ENCODE data around the gene PTPRT. TPM values are rescaled to one million over a fixed set of nuclear protein-coding genes. Genes with fewer than 3 reads are reported as not detected.
"Not testable (repeated sequence)": the region's sequence is repeated elsewhere in the genome, so short reads cannot be mapped to it uniquely, and the experiment has no call there.

The PTPRT gene
- total RNA-seq, 1 donor: 0.72 TPM

DNA sequence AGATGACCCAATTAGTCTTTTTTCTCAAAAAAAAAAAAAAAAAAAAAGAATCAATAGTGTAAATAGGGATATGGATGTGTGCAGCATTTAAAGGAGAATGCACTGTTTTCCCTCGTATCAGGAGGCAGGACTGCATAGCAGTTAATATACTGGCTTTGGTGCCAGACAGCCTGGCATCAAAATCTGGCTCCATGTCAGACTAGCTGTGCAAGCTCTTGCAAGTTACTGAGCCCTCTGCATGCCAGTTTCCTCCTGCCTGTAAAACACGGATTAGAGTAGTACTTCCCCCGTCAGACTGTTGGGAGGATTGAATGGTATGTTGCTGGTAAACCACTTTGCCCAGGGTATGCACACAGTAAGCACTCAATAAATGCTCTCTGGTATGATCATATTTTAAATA, 977.3 kb downstream of the PTPRT start:
- TF ChIP-seq, protein P1, sequence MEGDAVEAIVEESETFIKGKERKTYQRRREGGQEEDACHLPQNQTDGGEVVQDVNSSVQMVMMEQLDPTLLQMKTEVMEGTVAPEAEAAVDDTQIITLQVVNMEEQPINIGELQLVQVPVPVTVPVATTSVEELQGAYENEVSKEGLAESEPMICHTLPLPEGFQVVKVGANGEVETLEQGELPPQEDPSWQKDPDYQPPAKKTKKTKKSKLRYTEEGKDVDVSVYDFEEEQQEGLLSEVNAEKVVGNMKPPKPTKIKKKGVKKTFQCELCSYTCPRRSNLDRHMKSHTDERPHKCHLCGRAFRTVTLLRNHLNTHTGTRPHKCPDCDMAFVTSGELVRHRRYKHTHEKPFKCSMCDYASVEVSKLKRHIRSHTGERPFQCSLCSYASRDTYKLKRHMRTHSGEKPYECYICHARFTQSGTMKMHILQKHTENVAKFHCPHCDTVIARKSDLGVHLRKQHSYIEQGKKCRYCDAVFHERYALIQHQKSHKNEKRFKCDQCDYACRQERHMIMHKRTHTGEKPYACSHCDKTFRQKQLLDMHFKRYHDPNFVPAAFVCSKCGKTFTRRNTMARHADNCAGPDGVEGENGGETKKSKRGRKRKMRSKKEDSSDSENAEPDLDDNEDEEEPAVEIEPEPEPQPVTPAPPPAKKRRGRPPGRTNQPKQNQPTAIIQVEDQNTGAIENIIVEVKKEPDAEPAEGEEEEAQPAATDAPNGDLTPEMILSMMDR (IDR thresholded peaks at IDR 0.05; ENCODE audit: insufficient read depth, low read length): no peak
- DNase-seq (ENCODE audit: low read depth): no peak
- H3K4me3 ChIP-seq (ENCODE audit: low read depth, low read length): no peak overlapping the region

DNA sequence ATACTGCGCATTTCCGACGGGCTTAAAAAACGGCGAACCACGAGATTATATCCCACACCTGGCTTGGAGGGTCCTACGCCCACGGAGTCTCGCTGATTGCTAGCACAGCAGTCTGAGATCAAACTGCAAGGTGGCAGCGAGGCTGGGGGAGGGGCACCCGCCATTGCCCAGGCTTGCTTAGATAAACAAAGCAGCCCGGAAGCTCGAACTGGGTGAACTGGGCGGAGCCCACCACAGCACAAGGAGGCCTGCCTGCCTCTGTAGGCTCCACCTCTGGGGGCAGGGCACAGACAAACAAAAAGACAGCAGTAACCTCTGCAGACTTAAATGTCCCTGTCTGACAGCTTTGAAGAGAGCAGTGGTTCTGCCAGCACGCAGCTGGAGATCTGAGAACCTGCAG, 983.1 kb downstream of the PTPRT start:
- H3K4me3 ChIP-seq (ENCODE audit: low read depth, low read length); DNase-seq (ENCODE audit: low read depth): not testable (repeated sequence)

DNA sequence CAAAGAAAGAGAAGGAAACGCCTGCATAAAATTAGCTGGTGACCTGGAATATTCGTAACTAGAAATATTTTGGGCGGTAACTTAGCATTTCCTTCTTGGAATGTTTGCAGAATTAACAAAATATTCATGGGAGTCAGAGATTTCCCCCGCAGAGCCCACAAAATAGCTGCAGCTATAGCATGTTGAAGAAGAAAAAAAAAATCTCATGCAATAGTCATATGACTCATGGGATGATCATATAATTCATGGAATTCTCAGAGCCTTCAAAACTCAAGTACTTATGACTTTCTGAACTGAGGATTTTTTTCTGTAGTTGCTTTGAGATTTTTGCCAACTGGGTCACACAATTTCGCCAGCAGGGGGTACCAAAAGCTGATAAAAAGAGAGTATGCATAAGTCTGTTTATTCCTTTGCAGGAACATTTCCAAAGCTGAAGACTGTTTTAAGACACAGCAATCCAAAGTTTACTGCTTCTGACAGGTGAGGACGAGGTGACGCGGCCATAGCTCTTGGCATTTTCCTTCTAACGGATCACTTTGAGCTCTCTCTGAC, 985.5 kb downstream of the PTPRT start:
- DNase-seq (ENCODE audit: low read depth): no peak
- no peak overlapping the region for H3K4me3 ChIP-seq (ENCODE audit: low read depth, low read length)
- TF ChIP-seq, protein P1 (IDR thresholded peaks at IDR 0.05; ENCODE audit: insufficient read depth, low read length): no peak

DNA sequence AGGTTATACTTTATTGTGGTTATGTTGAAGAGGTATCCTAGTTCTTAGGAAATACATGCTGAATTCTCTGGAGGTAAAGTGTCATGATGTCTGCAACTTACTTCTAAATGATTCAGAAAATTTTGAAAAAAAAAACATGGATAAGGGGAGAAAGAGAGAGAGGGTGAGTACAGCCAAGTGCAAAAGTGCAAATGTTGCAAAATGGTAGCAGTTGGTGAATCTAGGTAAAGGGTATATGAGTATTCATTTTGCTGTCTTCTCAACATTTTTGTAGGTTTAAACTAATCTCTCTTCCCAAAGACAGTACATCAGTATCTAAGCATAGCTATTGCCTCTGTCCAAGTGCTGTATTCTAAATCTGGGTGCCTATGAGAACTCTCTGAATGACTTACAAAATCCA, 992.1 kb downstream of the PTPRT start:
- TF ChIP-seq, protein P1 (IDR thresholded peaks at IDR 0.05; ENCODE audit: insufficient read depth, low read length): no peak
- H3K4me3 ChIP-seq (ENCODE audit: low read depth, low read length): no peak overlapping the region
- DNase-seq (ENCODE audit: low read depth): no peak

DNA sequence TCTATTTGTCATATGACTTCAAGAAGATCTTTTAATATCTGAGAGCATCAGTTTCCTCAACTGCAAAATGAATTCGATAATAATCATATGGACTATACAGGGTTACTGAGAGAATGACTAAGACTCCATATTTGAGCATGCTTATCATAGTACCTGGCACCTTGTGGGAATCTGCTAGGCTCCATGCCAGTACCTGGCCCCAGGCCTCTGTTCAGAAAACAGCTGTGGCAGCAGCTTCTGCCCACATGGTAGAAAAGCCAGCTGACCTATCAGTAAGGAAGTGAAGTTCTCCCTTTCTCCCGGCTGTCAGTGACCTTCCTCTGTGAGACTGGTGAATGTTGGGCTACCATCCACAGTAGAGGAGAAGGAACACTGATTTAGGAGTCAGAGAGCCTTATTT, 996.6 kb downstream of the PTPRT start:
- no peak overlapping the region for H3K4me3 ChIP-seq (ENCODE audit: low read depth, low read length)
- TF ChIP-seq, protein P1 (IDR thresholded peaks at IDR 0.05; ENCODE audit: insufficient read depth, low read length): no peak
- DNase-seq (ENCODE audit: low read depth): no peak

DNA sequence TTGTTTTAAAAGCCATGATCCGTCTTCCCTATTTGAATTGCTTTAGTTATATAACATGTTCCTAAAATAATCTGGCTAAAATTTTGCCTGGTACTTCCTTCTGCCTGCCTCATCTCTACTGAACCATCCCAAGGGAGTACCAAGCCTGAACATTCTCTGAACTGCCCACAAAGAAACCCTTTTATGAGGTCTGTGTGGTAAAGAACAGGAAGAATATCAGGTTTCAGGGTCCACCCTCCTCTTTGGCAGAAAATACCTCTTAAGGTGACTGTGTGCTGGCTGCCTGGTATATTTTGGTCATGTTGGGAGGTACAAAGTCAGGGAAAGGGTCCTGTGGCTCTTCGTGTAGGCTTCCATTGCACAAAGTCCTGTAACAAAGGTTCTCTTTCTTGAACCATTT, 997.4 kb downstream of the PTPRT start:
- DNase-seq (ENCODE audit: low read depth): no peak
- no peak overlapping the region for H3K4me3 ChIP-seq (ENCODE audit: low read depth, low read length)
- TF ChIP-seq, protein P1 (IDR thresholded peaks at IDR 0.05; ENCODE audit: insufficient read depth, low read length): no peak

DNA sequence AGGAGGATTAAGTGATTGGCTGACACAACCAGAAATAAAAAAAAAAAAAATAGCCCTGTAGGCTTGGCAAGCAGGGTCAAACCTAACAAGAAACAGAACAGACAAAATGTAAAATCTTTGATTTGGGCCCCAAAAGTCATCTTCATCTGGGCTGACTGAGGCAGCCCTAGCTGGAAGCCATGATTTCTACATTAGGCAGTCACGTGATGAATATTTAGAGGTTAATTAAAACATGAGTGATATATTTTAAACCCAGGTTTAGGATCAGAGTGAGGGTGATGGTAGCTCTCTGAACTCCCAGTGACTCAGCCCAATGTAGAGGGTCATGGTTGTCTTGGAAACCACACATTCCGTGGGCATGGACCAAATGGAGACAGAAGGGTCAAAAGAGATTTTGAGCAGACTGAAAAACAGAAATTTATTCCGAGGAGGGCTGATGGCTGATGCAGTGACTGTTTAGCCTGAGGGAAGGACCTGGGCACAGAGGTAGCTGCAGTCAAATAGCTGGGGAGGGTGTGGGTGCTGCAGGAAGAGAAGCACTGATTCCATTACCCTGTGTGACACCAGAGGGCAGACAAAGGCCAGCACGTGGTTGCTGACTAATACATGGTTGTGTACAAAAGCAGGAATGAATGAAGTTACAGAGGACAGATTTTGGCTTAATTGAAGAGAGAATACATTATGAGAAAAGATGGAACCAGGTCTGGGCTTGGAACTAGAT, 998.4 kb downstream of the PTPRT start:
- no peak for DNase-seq (ENCODE audit: low read depth)
- H3K4me3 ChIP-seq (ENCODE audit: low read depth, low read length): no peak overlapping the region
- TF ChIP-seq, protein P1 (IDR thresholded peaks at IDR 0.05; ENCODE audit: insufficient read depth, low read length): no peak
